H9 (cell line): ENCODE data around the gene MCCC2. TPM values are rescaled to one million over a fixed set of nuclear protein-coding genes. Genes with fewer than 3 reads are reported as not detected.
"Not testable (repeated sequence)": the region's sequence is repeated elsewhere in the genome, so short reads cannot be mapped to it uniquely, and the experiment has no call there.

Source experiments
- DNase-seq: peaks from one replicate; pipeline ENCODE4 v3.0.0-alpha.2; 2017
- H2AFZ ChIP-seq: one replicate; pipeline ENCODE4 v1.6.1; 2013; ENCODE audit warnings: mild to moderate bottlenecking, low read length, control low read depth, moderate library complexity
- H2AK5ac ChIP-seq: 2 replicates; pipeline ENCODE4 v1.6.1; 2013; ENCODE audit warnings: low read length, control low read depth, mixed read lengths; ENCODE audit not compliant: insufficient read length
- H2BK120ac ChIP-seq: one replicate; pipeline ENCODE4 v1.6.1; 2013; ENCODE audit warnings: low read depth, mild to moderate bottlenecking, low read length, control low read depth, inconsistent platforms; ENCODE audit not compliant: poor library complexity, severe bottlenecking
- H2BK12ac ChIP-seq: 2 replicates; pipeline ENCODE4 v1.6.1; 2013; ENCODE audit warnings: low read length, control low read depth, mixed read lengths, low read depth; ENCODE audit not compliant: insufficient read length
- H2BK15ac ChIP-seq: 2 replicates; pipeline ENCODE4 v1.6.1; 2013; ENCODE audit warnings: low read depth, low read length, control low read depth
- H2BK20ac ChIP-seq: one replicate; pipeline ENCODE4 v1.6.1; 2013; ENCODE audit warnings: low read depth, mild to moderate bottlenecking, low read length, control low read depth, inconsistent platforms; ENCODE audit not compliant: poor library complexity, severe bottlenecking
- H2BK5ac ChIP-seq: 2 replicates; pipeline ENCODE4 v1.6.1; 2013; ENCODE audit warnings: low read length, control low read depth, mixed read lengths; ENCODE audit not compliant: insufficient read length
- H3K14ac ChIP-seq: 2 replicates; pipeline ENCODE4 v1.6.1; 2013; ENCODE audit warnings: low read length, control low read depth; ENCODE audit not compliant: insufficient read depth
- H3K18ac ChIP-seq: 2 replicates; pipeline ENCODE4 v1.6.1; 2013; ENCODE audit warnings: low read depth, mild to moderate bottlenecking, mixed read lengths, low read length, control low read depth; ENCODE audit not compliant: insufficient read length
- H3K23ac ChIP-seq: 2 replicates; pipeline ENCODE4 v1.6.1; 2013; ENCODE audit warnings: low read length, control low read depth, mixed read lengths, low read depth; ENCODE audit not compliant: insufficient read length
- H3K23me2 ChIP-seq: 2 replicates; pipeline ENCODE4 v1.6.1; 2013; ENCODE audit warnings: low read depth, mild to moderate bottlenecking, mixed read lengths, low read length, control low read depth; ENCODE audit not compliant: insufficient read length, poor library complexity, severe bottlenecking
- H3K27ac ChIP-seq: 2 replicates; pipeline ENCODE4 v1.5.1; 2013; ENCODE audit warnings: low read length, control low read depth, mixed read lengths, low read depth; ENCODE audit not compliant: insufficient read length
- H3K27me3 ChIP-seq: 2 replicates; pipeline ENCODE4 v1.6.1; 2013; ENCODE audit warnings: low read length, control low read depth, inconsistent platforms; ENCODE audit not compliant: insufficient read depth
- H3K4ac ChIP-seq: 2 replicates; pipeline ENCODE4 v1.6.1; 2013; ENCODE audit warnings: low read depth, mild to moderate bottlenecking, control low read depth, inconsistent platforms, low read length, moderate library complexity
- H3K4me1 ChIP-seq: 2 replicates; pipeline ENCODE4 v1.6.1; 2013; ENCODE audit warnings: low read length, control low read depth, inconsistent platforms; ENCODE audit not compliant: insufficient read depth
- H3K4me2 ChIP-seq: 2 replicates; pipeline ENCODE4 v1.6.1; 2013; ENCODE audit warnings: low read length, control low read depth, mixed read lengths; ENCODE audit not compliant: insufficient read length, insufficient read depth
- H3K56ac ChIP-seq: 2 replicates; pipeline ENCODE4 v1.6.1; 2013; ENCODE audit warnings: low read depth, mild to moderate bottlenecking, mixed read lengths, low read length, control low read depth; ENCODE audit not compliant: insufficient read length
- H3K79me1 ChIP-seq: 2 replicates; pipeline ENCODE4 v1.6.1; 2013; ENCODE audit warnings: low read depth, mild to moderate bottlenecking, moderate library complexity, low read length, control low read depth, inconsistent platforms; ENCODE audit not compliant: insufficient read depth, poor library complexity, severe bottlenecking
- H3K79me2 ChIP-seq: 2 replicates; pipeline ENCODE4 v1.6.1; 2013; ENCODE audit warnings: low read length, control low read depth, inconsistent platforms; ENCODE audit not compliant: insufficient read depth
- H3K9ac ChIP-seq: 2 replicates; pipeline ENCODE4 v1.6.1; 2013; ENCODE audit warnings: low read length, control low read depth, mixed read lengths; ENCODE audit not compliant: insufficient read length; ENCODE audit errors: extremely low read depth
- H3K9me3 ChIP-seq: one replicate; pipeline ENCODE4 v1.6.1; 2013; ENCODE audit warnings: low read depth, low read length, inconsistent platforms; ENCODE audit not compliant: control insufficient read depth
- H3T11ph ChIP-seq: one replicate; pipeline ENCODE4 v1.6.1; 2013; ENCODE audit warnings: mild to moderate bottlenecking, low read length, control low read depth, inconsistent platforms
- H4K20me1 ChIP-seq: one replicate; pipeline ENCODE4 v1.6.1; 2013; ENCODE audit not compliant: control insufficient read depth, insufficient read length, insufficient read depth
- H4K5ac ChIP-seq: 2 replicates; pipeline ENCODE4 v1.6.1; 2013; ENCODE audit warnings: low read depth, mild to moderate bottlenecking, mixed read lengths, low read length, control low read depth; ENCODE audit not compliant: insufficient read length
- H4K8ac ChIP-seq: replicated peaks from 2 replicates; pipeline ENCODE4 v1.6.1; 2013; ENCODE audit warnings: low read length, control low read depth, mixed read lengths, low read depth; ENCODE audit not compliant: insufficient read length
- H4K91ac ChIP-seq: 2 replicates; pipeline ENCODE4 v1.6.1; 2013; ENCODE audit warnings: low read depth, mild to moderate bottlenecking, moderate library complexity, mixed read lengths, low read length, control low read depth; ENCODE audit not compliant: insufficient read length
- H3K27ac Mint-ChIP-seq, 3 experiments: 2 replicates in 2 of 3; 3 replicates in 1 of 3; pipeline ENCODE4 v1.8.0; 2020 to 2021; ENCODE audit warnings: mixed read lengths in 3 of 3, mild to moderate bottlenecking in 1 of 3, moderate library complexity in 1 of 3
- H3K27me3 Mint-ChIP-seq: 2 replicates; pipeline ENCODE4 v1.8.0; 2021; ENCODE audit warnings: low read depth, mild to moderate bottlenecking, moderate library complexity, mixed read lengths
- H3K36me3 Mint-ChIP-seq, 3 experiments: 2 replicates in 2 of 3; 3 replicates in 1 of 3; pipeline ENCODE4 v1.8.0; 2020 to 2021; ENCODE audit warnings: low read depth in 3 of 3, mixed read lengths in 3 of 3; ENCODE audit not compliant: insufficient read depth in 1 of 3
- H3K4me1 Mint-ChIP-seq, 2 experiments: 2 replicates each; pipeline ENCODE4 v1.8.0; 2020; ENCODE audit warnings: mixed read lengths in 2 of 2
- H3K4me3 Mint-ChIP-seq, 2 experiments: 2 replicates in 1 of 2; 3 replicates in 1 of 2; pipeline ENCODE4 v1.8.0; 2020 to 2021; ENCODE audit warnings: mild to moderate bottlenecking in 2 of 2, mixed read lengths in 2 of 2, moderate library complexity in 1 of 2
- H3K9me3 Mint-ChIP-seq, 2 experiments: 2 replicates in 1 of 2; 3 replicates in 1 of 2; pipeline ENCODE4 v1.8.0; 2020; ENCODE audit warnings: mild to moderate bottlenecking in 2 of 2, mixed read lengths in 2 of 2, moderate library complexity in 1 of 2
- WGBS: extraction: QIAGEN DNeasy Blood & Tissue Kit; methylation state at CpG from one replicate; pipeline ENCODE4 v1.1.7; 2013; ENCODE audit warnings: missing lambda C conversion rate, low lambda C conversion rate, mixed read lengths; ENCODE audit not compliant: insufficient read length; ENCODE audit errors: extremely low coverage; 5-methylcytosine and 5-hydroxymethylcytosine counted together
- total RNA-seq: library from RNA; stranded (reverse); gene quantifications from 2 replicates; pipeline ENCODE4 v1.2.1, GENCODE V29; 2021
- TF ChIP-seq, protein P1 (sequence below): fragments of 200-600 bp; sonication (generic); conservative IDR thresholded peaks from 3 replicates; pipeline ENCODE4 v1.8.0; 2021; ENCODE audit warnings: antibody characterized with exemption, mild to moderate bottlenecking

MCCC2 gene
- total RNA-seq, 1 experiment from 2014 or later = 62.7 TPM

- H2BK15ac ChIP-seq = no peak overlapping the region
- H2BK20ac ChIP-seq = no peak overlapping the region
- H3K4me3 Mint-ChIP-seq = no peak overlapping the region
- H3K27me3 Mint-ChIP-seq = no peaks in the 10 kb centered on the region
- H3K27ac Mint-ChIP-seq = no peak overlapping the region
- no peak for DNase-seq
- no peak overlapping the region for H3K4ac ChIP-seq
- peaks cover 22 to 70% (median 44%) of the 10 kb centered on the region in 3 experiments; a peak in 6 of 7 replicates for H3K36me3 Mint-ChIP-seq
- no peaks in the 10 kb centered on the region for H3K4me1 ChIP-seq
- H2AFZ ChIP-seq = no peak overlapping the region
- no peak overlapping the region for H3K27ac ChIP-seq
- H2BK12ac ChIP-seq = no peak overlapping the region
- no peak overlapping the region for H4K5ac ChIP-seq
- no peak overlapping the region for H2BK120ac ChIP-seq
- H4K91ac ChIP-seq = no peak overlapping the region
- no peak overlapping the region for H2AK5ac ChIP-seq
- no peak overlapping the region for H2BK5ac ChIP-seq
- H3T11ph ChIP-seq = no peak overlapping the region
- H3K79me1 ChIP-seq = no peaks in the 10 kb centered on the region
- no peaks in the 10 kb centered on the region for H4K20me1 ChIP-seq
- H3K23ac ChIP-seq = no peak overlapping the region
- H3K9me3 Mint-ChIP-seq = no peaks in the 10 kb centered on the region
- no peak overlapping the region for H4K8ac ChIP-seq
- H3K27me3 ChIP-seq = no peaks in the 10 kb centered on the region
- H3K56ac ChIP-seq = no peak overlapping the region
- H3K23me2 ChIP-seq = no peaks in the 10 kb centered on the region
- no peaks in the 10 kb centered on the region for H3K79me2 ChIP-seq
- TF ChIP-seq, protein P1, sequence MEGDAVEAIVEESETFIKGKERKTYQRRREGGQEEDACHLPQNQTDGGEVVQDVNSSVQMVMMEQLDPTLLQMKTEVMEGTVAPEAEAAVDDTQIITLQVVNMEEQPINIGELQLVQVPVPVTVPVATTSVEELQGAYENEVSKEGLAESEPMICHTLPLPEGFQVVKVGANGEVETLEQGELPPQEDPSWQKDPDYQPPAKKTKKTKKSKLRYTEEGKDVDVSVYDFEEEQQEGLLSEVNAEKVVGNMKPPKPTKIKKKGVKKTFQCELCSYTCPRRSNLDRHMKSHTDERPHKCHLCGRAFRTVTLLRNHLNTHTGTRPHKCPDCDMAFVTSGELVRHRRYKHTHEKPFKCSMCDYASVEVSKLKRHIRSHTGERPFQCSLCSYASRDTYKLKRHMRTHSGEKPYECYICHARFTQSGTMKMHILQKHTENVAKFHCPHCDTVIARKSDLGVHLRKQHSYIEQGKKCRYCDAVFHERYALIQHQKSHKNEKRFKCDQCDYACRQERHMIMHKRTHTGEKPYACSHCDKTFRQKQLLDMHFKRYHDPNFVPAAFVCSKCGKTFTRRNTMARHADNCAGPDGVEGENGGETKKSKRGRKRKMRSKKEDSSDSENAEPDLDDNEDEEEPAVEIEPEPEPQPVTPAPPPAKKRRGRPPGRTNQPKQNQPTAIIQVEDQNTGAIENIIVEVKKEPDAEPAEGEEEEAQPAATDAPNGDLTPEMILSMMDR = no peak
- H3K14ac ChIP-seq = no peak overlapping the region
- no peak overlapping the region for H3K4me2 ChIP-seq
- H3K18ac ChIP-seq = no peak overlapping the region
- H3K9ac ChIP-seq = no peak overlapping the region
- no CpG with 5 or more reads among the region's 3 CpGs for WGBS
- peaks cover 7 to 9% of the 10 kb centered on the region in 2 experiments for H3K4me1 Mint-ChIP-seq
- H3K9me3 ChIP-seq = no peaks in the 10 kb centered on the region
These were observed 57.9 kb downstream of the MCCC2 start for GRCh38 chr5:71645030-71645429.

GRCh38 chr5:71650940-71651339, 63.8 kb downstream of the MCCC2 start:
- H4K8ac ChIP-seq, H2AFZ ChIP-seq, H3K79me2 ChIP-seq, H4K91ac ChIP-seq, H2BK12ac ChIP-seq, H2BK15ac ChIP-seq, H4K5ac ChIP-seq, H3K14ac ChIP-seq, DNase-seq, H3K18ac ChIP-seq, H2BK20ac ChIP-seq, H3K27ac Mint-ChIP-seq, H3K27me3 Mint-ChIP-seq, H3K79me1 ChIP-seq, H3K4me3 Mint-ChIP-seq, H3K23ac ChIP-seq, H2BK5ac ChIP-seq, H3K27me3 ChIP-seq, H3K4me2 ChIP-seq, H3K4ac ChIP-seq, H2BK120ac ChIP-seq, H3K9me3 ChIP-seq, H3K4me1 Mint-ChIP-seq, H2AK5ac ChIP-seq, H4K20me1 ChIP-seq, H3K23me2 ChIP-seq, H3T11ph ChIP-seq, H3K9ac ChIP-seq, H3K4me1 ChIP-seq, H3K27ac ChIP-seq, H3K56ac ChIP-seq, H3K9me3 Mint-ChIP-seq: not testable (repeated sequence)
- WGBS = no CpG with 5 or more reads among the region's 3 CpGs
- peaks cover 34 to 76% (median 63%) of the 10 kb centered on the region in 3 experiments; a peak in 6 of 7 replicates for H3K36me3 Mint-ChIP-seq
